ENCODE measurements around the gene TMEM151B.
"Not testable (repeated sequence)": the region's sequence is repeated elsewhere in the genome, so short reads cannot be mapped to it uniquely, and the experiment has no call there.

Gene TMEM151B

GRCh38 chr6:44269921-44270525, at the start of gene TMEM151B:
Gene TMEM151B (plus strand): TSS chr6:44270450. CDS start chr6:44270743, 293 bp downstream.
- no peak for DNase-seq (ENCODE audit: low spot score)

GRCh38 chr6:44220913-44221290, 49.3 kb upstream of the TMEM151B start:
- no peak for DNase-seq (ENCODE audit: low spot score)

GRCh38 chr6:44221291-44221960, 48.8 kb upstream of the TMEM151B start:
- peak; percentile 91 for DNase-seq (ENCODE audit: low spot score)

- no peak for DNase-seq (ENCODE audit: low spot score)
Measured at GRCh38 chr6:44221961-44222335, 48.3 kb upstream of the TMEM151B start.

GRCh38 chr6:44222486-44223318, 47.5 kb upstream of the TMEM151B start:
- no peak for DNase-seq (ENCODE audit: low spot score)

GRCh38 chr6:44223319-44224028, 46.8 kb upstream of the TMEM151B start, which contains the start of gene SLC29A1:
Gene SLC29A1 (plus strand): TSS chr6:44223595. CDS start chr6:44227314, 3,719 bp downstream.
- peak; percentile 71 for DNase-seq (ENCODE audit: low spot score)

GRCh38 chr6:44224029-44224964, 46.0 kb upstream of the TMEM151B start:
- DNase-seq (ENCODE audit: low spot score): peak; percentile 10

GRCh38 chr6:44224965-44225305, 45.3 kb upstream of the TMEM151B start:
- no peak for DNase-seq (ENCODE audit: low spot score)

GRCh38 chr6:44225579-44226325, 44.5 kb upstream of the TMEM151B start:
- DNase-seq (ENCODE audit: low spot score): no peak

GRCh38 chr6:44226368-44227147, 43.7 kb upstream of the TMEM151B start:
- no peak for DNase-seq (ENCODE audit: low spot score)

- no peak for DNase-seq (ENCODE audit: low spot score)
Measured at GRCh38 chr6:44227148-44227793, 43.0 kb upstream of the TMEM151B start.

- no peak for DNase-seq (ENCODE audit: low spot score)
Measured at GRCh38 chr6:44228031-44228430, 42.2 kb upstream of the TMEM151B start.

- DNase-seq (ENCODE audit: low spot score): no peak
Measured at GRCh38 chr6:44228433-44228832, 41.8 kb upstream of the TMEM151B start.

- DNase-seq (ENCODE audit: low spot score): no peak
Measured at GRCh38 chr6:44228836-44229235, 41.4 kb upstream of the TMEM151B start.

GRCh38 chr6:44229376-44230033, 40.7 kb upstream of the TMEM151B start:
- no peak for DNase-seq (ENCODE audit: low spot score)

GRCh38 chr6:44230034-44230675, 40.1 kb upstream of the TMEM151B start:
- DNase-seq (ENCODE audit: low spot score): no peak

- not testable (repeated sequence) for DNase-seq (ENCODE audit: low spot score)
Measured at GRCh38 chr6:44231426-44231825, 38.8 kb upstream of the TMEM151B start.
